ENCODE measurements around the gene NOS3. TPM values are rescaled to one million over a fixed set of nuclear protein-coding genes. Genes with fewer than 3 reads are reported as not detected.

NOS3 gene
- total and polyA plus RNA-seq, 9 of the 15 experiments (the other 6 are each of a cell fraction or from before 2014, with no cell fraction given): 1.1 to 121 (median 23.6) TPM

GRCh38 chr7:150962553-150963399 lies 28.0 kb upstream of the NOS3 start (continued):
- no peak for TF ChIP-seq MCM2 (IDR thresholded peaks at IDR 0.05; ENCODE audit: low read depth)
- no peak for TF ChIP-seq SAFB2 (IDR thresholded peaks at IDR 0.05; ENCODE audit: borderline replicate concordance, low read depth, low read length, severe bottlenecking)
- TF ChIP-seq ZNF644 (tag; IDR thresholded peaks at IDR 0.05; ENCODE audit: low read depth): no peak
- TF ChIP-seq NCOA4 (IDR thresholded peaks at IDR 0.05; ENCODE audit: partially characterized antibody): no peak
- TF ChIP-seq ADNP (tag; IDR thresholded peaks at IDR 0.05): no peak
- TF ChIP-seq ZNF175 (CRISPR knock-in tag; IDR thresholded peaks at IDR 0.05; ENCODE audit: low read depth): peak; percentile 24; the same call in 1 of the 2 replicates
- TF ChIP-seq BRCA1 (IDR thresholded peaks at IDR 0.05): no peak
- no peak for TF ChIP-seq BRCA1 (CRISPR knock-in tag; IDR thresholded peaks at IDR 0.05)
- TF ChIP-seq IRF1 (CRISPR knock-in tag; IDR thresholded peaks at IDR 0.05; ENCODE audit: borderline replicate concordance): 0 out of 2 replicates have a peak, but pooled peaks have one; percentile 17
- 0 out of 2 replicates have a peak, but pooled peaks have one; percentile 42 for TF ChIP-seq ZFPM2 (CRISPR knock-in tag; IDR thresholded peaks at IDR 0.05)
- peak; percentile 66 for TF ChIP-seq MYNN (IDR thresholded peaks at IDR 0.05)
- TF ChIP-seq MYNN (CRISPR knock-in tag; IDR thresholded peaks at IDR 0.05): no peak
- peak; percentile 39 for TF ChIP-seq ARID1B (IDR thresholded peaks at IDR 0.05)
- no peak for TF ChIP-seq MTF1 (CRISPR knock-in tag; IDR thresholded peaks at IDR 0.05; ENCODE audit: borderline replicate concordance)
- TF ChIP-seq RNF2 (IDR thresholded peaks at IDR 0.05): no peak
- TF ChIP-seq GABPB2 (CRISPR knock-in tag; conservative IDR thresholded peaks at IDR 0.05): no peak; the same call in 1 of the 2 replicates
- TF ChIP-seq ELF2 (CRISPR knock-in tag; IDR thresholded peaks at IDR 0.05): no peak; the same call in 1 of the 2 replicates
- TF ChIP-seq ZFP1 (CRISPR knock-in tag; IDR thresholded peaks at IDR 0.05): 0 out of 2 replicates have a peak, but pooled peaks have one; percentile 6
- TF ChIP-seq ZNF589 (CRISPR knock-in tag; IDR thresholded peaks at IDR 0.05; ENCODE audit: low read depth): peak; percentile 81
- no peak for TF ChIP-seq ZNF780A (CRISPR knock-in tag; IDR thresholded peaks at IDR 0.05)
- TF ChIP-seq CREB5 (CRISPR knock-in tag; IDR thresholded peaks at IDR 0.05): no peak
- no peak for TF ChIP-seq TCF15 (CRISPR knock-in tag; IDR thresholded peaks at IDR 0.05)
- no peak for TF ChIP-seq ZNF668 (CRISPR knock-in tag; IDR thresholded peaks at IDR 0.05)
- no peak for TF ChIP-seq ZNF324 (CRISPR knock-in tag; IDR thresholded peaks at IDR 0.05)
- no peak for TF ChIP-seq ZNF232 (CRISPR knock-in tag; IDR thresholded peaks at IDR 0.05)
- peak; percentile 10; the same call in 1 of the 2 replicates for TF ChIP-seq PHB (CRISPR knock-in tag; IDR thresholded peaks at IDR 0.05)
- no peak for TF ChIP-seq ATF2 (CRISPR knock-in tag; IDR thresholded peaks at IDR 0.05)

All from K562 (cell line).